GM18907 (cell line): Measurements from ENCODE around the gene USP35.
"Not testable (repeated sequence)": the region's sequence is repeated elsewhere in the genome, so short reads cannot be mapped to it uniquely, and the experiment has no call there.

Experiments
- ATAC-seq: cut with Tn5 transposase; IDR thresholded peaks from one replicate; pipeline ENCODE4 v1.9.1; 2021; ENCODE audit warnings: mild to moderate bottlenecking, moderate library complexity; ENCODE audit not compliant: unreplicated experiment

USP35 gene

DNA sequence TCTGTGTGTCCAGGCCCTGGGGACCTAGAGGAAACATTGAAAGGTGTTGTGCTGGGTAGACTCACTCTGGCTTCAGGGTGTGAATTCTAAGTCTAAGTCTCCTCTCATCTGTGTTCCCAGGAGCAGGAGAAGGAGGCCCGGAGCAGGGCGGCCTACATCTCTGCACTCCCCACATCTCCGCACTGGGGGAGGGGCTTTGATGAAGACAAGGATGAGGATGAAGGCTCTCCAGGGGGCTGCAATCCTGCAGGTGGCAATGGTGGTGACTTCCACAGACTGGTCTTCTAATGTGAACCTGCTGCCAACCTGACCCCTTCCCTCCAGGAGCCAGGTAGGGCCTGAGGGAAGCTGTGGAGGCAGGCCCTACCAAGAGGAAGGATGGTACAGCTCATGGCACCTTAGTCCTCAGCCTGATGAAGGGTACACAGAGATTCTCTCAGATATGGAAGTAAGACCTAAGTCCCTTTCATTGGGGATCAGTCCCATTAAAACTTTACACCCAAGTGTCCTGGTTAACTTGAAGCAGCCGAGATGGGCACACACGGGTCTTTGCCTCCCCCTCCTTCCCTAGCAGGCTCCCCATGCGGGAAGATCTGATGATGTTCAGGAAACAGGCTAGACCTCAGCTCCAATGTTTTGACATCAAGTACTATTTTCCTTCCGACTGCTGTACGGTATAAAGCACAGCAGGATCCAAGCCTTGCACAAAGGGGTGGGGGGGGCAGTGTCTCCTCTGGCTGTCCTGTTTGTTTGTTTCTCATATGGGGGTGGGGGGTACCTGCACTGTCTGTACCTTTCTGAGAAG, 25.0 kb downstream of the USP35 start:
- ATAC-seq, result no peak

- no peak for ATAC-seq
Observed at GRCh38 chr11:78214331-78215194, 25.8 kb downstream of the USP35 start.

- no peak for ATAC-seq
Observed at GRCh38 chr11:78216021-78216420, 27.3 kb downstream of the USP35 start.

- ATAC-seq, result no peak
Observed at GRCh38 chr11:78216571-78217287, 28.0 kb downstream of the USP35 start.

DNA sequence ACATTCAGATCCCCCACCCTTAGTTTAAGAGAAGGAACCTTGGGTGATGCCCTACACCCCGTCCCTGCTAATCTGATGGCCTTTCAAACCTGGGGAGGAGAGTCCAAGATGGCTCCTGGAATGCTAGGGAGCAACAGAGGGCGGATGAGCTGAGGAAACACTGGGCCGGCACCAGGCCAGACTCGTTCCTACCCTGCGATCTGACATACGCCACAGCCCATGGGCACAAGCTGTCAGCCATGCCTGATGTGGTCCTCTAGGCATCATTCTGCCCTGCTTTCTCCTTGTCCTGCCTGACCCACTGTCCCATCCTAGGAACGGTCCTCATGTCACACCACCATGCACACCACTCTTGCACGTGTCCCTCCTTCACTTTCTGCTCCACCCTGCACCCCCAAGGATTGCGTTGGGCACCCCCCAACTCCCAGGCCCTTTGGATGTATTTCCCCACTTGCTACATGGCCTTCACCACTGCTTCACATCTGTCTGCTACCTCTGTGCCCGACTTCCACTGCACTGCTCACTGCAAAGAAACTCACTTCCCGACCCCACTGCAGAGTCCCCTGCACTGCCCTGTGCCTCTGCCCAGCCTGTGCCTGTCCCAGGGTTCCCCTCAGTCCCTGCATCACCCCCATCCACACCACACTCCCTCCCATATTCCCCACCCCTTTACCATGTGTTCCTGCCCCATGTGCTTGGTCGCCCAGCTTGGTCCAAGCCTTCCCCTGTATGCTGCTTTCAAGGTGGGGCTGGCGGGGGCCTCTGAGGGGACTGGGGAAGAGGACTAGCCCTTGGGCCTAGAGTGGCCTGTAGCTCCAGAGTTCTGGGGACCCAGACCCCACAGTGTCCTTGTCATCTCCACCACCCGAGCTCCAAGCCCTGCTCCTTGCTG, 29.2 kb downstream of the USP35 start:
- no peak for ATAC-seq

DNA sequence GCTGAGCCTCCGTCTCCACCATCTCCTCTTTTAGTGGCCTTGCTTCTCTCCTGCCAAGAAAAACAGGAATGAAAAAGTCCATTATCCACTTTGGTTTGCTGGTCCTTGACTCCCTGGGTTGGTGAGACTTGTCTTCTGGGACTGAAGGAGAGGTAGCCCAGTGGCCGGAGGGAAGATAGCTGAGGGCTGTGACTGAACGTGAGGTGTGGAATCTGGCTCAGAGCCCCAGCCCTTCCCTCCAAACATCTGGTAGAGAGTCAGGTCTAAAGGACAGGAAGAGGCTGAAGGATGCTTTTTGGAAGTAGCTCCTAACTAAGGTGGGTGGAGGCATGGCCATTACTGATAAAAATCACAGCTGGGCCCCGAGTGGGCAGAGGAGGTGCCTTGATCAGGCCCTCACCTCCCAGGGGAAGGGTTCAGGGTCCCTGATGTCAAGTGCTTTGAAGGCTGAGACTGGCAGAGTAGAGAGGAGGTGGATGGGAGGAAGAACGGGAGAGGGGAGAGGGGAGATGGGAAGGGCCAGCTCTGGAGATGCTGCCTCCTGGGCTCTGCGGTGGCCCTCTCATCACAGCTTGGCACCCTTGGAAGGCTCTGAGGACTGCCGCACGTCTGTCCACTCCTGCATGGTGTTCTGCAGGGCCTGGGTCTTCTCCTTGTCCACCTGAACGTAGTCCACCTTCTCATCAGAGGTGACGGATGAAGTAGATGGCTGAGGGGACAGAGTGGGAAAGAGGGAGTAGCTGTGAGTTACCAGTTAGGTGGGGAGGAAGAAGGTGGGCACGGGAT, 30.2 kb downstream of the USP35 start:
- no peak for ATAC-seq

- ATAC-seq, result no peak
Observed at GRCh38 chr11:78219493-78220217, 30.9 kb downstream of the USP35 start.

GRCh38 chr11:78220218-78221157, 31.8 kb downstream of the USP35 start:
- ATAC-seq, result no peak

- no peak for ATAC-seq
Observed at GRCh38 chr11:78221396-78222315, 32.9 kb downstream of the USP35 start.

GRCh38 chr11:78222726-78223125, 34.0 kb downstream of the USP35 start:
- not testable (repeated sequence) for ATAC-seq

DNA sequence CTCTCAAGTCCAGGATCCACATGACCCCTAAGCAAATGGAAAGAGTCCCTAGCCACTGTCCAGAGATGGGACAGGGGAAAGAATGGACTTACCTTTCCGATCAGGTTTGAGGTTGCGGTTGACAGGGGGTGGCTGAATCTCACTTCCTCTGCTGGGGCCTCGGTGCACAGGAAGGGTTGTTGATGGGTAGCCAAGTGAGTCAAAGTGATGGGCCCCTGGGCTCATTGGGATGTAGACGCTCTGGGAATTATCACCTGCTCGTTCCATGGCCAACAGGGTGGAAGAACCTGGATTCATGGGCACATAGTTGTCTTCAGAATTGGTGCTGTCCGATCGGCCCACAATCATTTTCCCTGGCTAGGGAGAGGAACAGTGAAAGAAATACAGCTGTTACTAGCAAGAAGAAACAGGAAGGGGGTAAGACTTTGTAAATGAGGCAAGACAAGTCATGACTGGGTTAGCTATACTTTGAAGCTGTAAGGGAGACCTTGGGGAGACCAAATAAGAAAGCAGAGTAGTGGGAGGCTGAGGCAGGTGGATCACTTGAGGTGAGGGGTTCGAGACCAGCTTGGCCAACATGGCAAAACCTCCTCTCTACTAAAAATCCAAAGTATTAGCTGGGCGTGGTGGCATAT, 34.7 kb downstream of the USP35 start:
- ATAC-seq, result peak; percentile 84

DNA sequence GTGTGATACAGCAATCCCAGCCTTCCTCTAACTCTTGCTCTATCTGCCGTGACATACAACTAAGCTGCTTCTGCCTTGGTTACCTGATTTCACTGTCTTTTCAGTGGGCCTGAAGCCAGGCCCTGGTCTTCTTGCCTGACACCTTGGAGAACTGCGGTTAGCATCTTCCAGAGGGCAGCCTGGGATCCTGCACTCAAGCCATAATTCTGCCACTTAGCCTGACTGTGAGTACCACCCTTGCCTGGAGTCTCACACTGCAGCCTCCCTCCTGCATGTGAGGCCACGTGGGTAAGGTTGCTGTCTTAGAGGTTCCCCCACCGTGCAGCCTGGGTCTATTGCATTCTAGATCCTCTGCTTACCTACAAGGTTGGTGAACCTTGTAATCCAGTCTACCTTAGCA, 35.8 kb downstream of the USP35 start:
- no peak for ATAC-seq

DNA sequence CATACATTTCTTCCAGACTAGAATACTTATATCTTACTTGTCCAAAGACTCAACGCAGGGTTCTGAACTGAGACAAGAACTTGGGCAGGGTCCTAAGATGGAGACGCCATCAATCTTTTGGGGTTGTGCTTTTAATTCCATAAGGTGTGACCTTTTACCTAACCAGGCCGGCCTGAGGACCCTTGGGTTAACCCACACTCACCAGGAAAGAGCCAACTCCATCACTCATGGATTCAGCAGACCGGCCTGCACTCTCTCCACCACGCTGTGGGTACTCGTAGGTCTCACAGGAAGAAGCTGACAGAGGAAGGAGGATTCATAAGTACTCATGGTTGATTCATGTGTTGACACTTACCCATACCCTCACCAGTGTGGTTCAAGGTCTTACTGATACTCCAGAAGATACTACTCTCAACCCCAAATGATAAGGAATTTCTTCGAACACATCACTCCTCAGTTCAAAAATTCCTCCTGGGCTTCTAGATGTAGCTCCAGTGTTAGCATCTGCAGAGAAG, 36.2 kb downstream of the USP35 start:
- no peak for ATAC-seq

GRCh38 chr11:78226684-78227680, 38.3 kb downstream of the USP35 start:
- no peak for ATAC-seq

DNA sequence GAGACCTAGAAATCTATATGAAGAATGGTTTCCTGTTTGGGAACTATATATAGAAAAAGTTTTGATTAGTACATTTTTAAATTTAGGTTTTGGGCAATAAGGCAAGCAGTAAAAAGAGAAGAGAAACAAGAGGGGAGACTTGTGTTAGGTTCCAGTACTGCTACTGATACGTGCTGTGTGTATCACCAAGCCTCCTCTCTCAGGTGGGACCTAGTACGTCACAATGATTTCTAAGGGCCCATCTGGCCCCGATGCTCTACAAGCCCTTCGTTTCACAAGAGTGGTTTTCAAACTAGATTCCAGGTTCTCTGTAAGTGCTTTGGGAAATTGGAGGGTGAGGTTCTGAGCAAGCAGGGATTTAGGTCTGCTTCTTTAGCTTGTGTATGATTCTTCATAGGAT, 39.2 kb downstream of the USP35 start:
- no peak for ATAC-seq
